DMS53 treated with DMSO at 0.1 percent for 48 hours (cell line): ENCODE results near the gene F5.
"Not testable (repeated sequence)": the region's sequence is repeated elsewhere in the genome, so short reads cannot be mapped to it uniquely, and the experiment has no call there.

Experiments
- DNase-seq: peaks from one replicate; lab custom pipeline; 2025; ENCODE audit not compliant: unreplicated experiment; lab: John Stamatoyannopoulos, UW

Gene F5

DNA sequence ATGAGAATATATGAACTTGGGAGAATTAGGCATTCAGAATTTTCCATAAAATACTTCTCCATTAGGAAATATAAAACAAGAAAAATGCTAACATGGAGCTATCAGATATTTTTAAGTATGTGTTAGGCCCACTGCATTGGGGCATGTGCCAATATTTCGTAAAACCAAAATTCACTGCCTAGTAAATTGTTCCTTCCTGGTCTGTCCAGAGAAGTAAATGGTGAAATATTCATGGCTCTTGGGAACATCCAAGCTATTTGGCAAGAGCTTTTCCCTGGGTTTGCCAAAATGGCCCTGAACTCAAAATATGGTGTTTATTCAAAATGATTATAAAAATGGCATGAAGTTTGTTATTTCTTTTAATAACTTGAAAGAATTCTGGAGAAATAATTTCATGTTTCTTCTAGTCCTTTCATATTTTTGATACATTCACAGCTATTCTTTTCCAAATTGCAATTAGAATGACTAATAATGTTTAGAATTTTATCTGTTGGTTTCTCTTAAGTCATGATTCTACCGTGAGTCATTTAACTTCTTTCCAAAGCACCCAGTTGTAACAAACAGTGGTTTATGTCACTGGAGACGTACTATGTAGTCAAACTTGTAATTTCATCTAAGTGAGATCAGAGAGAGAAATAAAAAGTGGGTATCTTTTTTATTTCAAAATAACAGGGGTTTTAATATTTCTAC lies 74.8 kb downstream of the F5 start:
- DNase-seq: no peak

- DNase-seq: no peak
These were observed 76.2 kb downstream of the F5 start for GRCh38 chr1:169510060-169510459.

- peak; percentile 52 for DNase-seq
These were observed 76.9 kb downstream of the F5 start for GRCh38 chr1:169509354-169509753.

DNA sequence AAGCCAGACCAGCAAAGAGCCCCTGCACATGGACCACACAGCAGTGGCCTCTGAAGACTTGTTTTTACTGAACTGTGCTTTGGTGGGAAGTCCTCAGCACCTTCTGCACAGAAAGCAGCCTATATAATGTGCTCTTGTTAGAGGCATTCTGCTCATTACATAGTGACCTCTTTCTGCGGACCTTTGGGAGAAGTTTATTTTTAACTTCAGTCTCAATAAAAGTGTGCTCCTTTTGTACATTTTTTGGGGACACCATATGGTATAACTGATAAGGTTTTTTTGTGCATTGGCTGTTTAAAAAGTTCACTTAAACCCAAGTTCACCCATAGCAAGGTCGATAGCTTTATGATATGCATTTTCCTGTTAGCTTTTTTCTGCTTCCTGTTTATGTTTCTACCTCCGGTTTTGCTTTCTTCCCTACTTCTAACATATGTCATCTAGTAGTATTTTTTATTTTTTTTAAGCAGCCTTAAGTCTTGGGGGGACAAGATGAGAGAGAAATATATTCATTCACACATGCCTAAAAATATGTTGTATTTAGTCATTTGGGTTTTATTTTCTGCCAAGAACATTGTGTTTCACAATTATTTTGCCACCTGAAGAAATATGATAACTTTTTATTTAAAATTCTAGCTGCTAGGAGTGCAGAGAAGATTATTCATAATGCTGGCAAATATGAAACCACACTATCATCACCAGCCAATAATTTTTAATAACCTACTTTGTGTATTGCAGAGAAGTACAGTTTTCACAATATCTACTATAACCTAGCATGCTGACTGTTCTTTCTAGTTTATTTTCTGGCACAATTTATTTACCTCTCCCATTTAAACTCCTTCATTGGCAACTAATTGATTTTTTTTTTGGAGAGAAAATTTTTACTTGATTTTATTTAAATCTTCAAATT lies 77.6 kb downstream of the F5 start:
- DNase-seq: peak; percentile 44

GRCh38 chr1:169507413-169507812 lies 78.9 kb downstream of the F5 start:
- no peak for DNase-seq

GRCh38 chr1:169503601-169504000 lies 82.7 kb downstream of the F5 start:
- DNase-seq: not testable (repeated sequence)

DNA sequence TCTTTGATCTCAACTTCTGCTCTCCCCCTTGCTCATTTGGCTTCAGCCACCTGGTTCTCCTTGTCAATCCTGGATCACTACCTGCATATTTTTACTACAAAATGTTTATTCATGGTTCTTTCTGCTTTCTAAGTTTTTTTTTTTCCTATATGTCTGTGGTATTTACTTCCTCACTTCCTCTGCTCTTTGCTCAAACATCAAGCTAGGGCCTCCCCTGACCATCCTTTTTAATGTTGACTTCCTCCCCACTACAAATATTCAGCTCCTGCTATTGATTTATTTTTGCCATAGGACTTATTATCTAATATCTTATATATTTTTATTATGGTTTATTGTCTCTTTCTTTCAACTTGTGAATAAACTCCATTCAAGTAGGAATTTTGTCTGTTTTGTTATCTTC lies 86.5 kb downstream of the F5 start:
- no peak for DNase-seq

DNA sequence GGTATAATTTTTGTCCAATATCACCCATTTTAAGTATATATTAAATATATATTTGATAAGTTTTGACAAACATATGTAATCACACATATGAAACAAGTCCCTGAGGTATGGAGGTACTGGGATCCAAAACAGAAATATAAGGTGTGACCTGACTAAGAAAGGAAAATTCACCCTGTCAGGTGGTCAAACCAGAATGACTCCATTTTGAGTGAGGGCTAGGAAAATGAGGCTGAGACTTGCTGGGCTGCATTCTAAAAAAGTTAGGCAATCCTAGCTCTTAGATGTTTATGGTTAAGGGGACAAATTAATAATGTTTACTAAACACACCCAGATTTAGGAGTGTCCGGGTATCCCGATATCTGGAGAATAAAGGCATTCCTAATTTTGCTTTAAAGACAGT lies 89.0 kb downstream of the F5 start:
- DNase-seq: no peak

GRCh38 chr1:169495916-169496315 lies 90.4 kb downstream of the F5 start:
- DNase-seq: no peak

DNA sequence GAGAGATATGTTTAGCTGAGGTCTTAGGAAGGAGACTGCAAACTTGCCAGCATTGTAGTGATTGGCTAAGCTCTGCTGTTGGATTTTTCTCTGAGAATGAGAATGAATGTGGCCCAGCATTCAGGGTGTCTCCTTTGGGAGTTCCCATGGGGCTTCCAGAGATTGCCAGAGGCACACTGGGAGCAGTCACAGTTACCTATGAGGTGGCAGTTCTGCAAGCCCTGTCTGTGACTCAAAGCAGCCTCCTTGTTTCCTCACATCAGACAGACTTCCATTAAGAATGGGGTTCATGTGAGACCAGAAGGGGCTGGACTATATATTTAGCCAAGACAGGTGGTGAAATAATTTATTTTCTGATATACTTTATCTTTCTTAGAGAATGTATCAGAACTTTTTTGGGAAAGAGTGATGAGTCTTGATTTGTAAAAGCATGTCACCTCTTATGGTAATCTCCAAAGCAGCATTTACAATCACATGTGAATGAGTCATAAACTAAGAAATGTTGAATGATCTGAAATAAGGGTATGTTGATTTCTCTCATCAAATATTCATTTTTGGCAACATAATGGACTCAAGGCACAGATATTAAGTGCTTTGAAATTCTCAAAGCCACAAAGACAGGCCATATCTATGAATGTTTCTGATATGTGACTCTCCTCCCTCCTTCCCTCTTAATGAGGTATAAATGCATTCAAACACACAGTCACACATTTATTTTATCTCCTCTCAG lies 91.1 kb downstream of the F5 start:
- no peak for DNase-seq

DNA sequence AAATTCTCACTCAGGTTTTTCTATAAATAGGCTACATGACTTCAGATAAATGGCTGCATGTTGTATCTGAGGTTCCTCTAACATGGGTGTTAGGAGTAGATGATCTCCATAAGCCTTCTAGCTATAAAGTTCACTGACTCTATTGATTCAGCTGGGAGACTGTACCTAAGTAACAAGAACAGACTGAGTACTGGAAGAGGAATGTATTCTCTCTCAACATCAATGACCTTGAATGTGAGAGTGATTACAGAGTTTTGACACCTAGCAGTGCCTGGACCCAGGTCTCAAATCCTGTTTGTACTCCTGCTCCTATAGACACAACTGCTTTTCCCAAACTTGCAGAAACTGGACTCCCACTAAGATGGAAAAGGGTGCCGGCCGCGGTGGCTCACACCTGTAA lies 91.9 kb downstream of the F5 start:
- no peak for DNase-seq

- DNase-seq: no peak
These were observed 93.0 kb downstream of the F5 start for GRCh38 chr1:169493251-169493650.

GRCh38 chr1:169491845-169492281 lies 94.4 kb downstream of the F5 start:
- no peak for DNase-seq

DNA sequence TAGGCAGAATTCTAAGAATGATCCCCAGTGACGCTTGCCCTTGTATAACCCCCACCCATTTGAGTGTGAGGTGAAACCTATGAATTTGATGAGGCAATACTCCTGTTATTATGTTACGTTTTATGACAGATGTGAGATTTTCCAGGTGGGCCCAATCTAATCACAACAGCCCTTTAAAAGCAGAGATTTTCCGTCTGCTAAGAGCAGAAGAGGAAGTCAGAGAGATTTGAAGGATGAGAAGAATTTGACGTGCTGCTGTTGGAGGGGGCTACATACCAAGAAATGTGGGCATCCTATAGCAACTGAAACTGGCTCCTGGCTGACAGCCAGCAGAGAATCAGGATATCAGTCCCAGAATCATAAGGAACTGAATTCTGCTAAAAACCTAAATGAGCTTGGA lies 98.1 kb downstream of the F5 start:
- DNase-seq: no peak

DNA sequence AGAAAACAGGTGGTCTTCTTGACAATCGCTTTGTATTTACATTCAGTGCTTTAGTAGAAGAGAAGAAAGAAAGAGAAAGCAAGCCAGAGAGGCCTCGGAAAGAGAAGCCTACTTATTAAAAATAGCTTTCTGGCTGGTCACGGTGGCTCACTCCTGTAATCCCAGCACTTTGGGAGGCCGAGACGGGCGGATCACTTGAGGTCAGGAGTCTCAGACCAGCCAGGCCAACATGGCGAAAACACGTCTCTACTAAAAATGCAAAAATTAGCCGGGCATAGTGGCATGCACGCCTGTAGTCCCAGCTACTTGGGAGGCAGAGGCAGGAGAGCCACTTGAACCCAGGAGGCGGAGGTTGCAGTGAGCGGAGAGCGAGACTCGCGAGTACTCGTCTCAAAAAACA lies 98.7 kb downstream of the F5 start:
- no peak for DNase-seq

DNA sequence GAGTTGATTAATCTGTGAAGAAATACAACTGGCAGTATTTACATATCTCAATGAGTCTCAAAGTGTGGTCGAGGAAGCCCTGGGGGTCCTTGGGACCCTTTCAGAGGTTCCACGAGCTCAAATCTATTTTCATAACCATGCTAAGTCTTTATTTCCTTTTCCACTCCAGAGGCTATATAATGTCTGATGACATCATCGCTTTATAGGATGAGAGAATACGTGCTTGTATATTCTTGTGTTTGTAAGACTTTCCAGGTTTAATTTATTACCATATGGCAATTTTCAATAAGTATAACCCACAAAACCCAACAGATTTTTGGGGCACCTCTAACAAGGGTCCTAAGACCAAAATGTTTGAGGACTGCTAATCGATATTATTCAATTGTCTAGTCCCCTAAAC lies 99.1 kb downstream of the F5 start:
- DNase-seq: peak; percentile 43

GRCh38 chr1:169486281-169487051 lies 99.8 kb downstream of the F5 start:
- DNase-seq: peak; percentile 44

GRCh38 chr1:169485431-169486280 lies 100.6 kb downstream of the F5 start, which contains the start of gene SLC19A2:
Gene SLC19A2, minus strand, starts transcription at chr1:169485944. Its CDS starts 178 bp downstream, at chr1:169485766.
- DNase-seq: peak; percentile 98

GRCh38 chr1:169484683-169485430 lies 101.4 kb downstream of the F5 start:
- DNase-seq: no peak
